Heart left ventricle (tissue), 16 donors: ENCODE data around the gene LCP2. TPM values are rescaled to one million over a fixed set of nuclear protein-coding genes. Genes with fewer than 3 reads are reported as not detected.

Source experiments
- ATAC-seq, 4 donors: fragments of 200-7000 bp; cut with Tn5 transposase; one replicate each; pipeline ENCODE4 v1.9.1; 2020 to 2022; ENCODE audit warnings: moderate library complexity in 4 of 4, mild to moderate bottlenecking in 3 of 4, moderate number of reproducible peaks in 1 of 4
- DNase-seq, 5 donors: peaks; one replicate each; pipeline ENCODE4 v3.0.0-alpha.2; 2020
- H3K27ac ChIP-seq, 12 donors: fragments of 200-600 bp; sonication (generic) in 4 of 12; one replicate each; pipeline versions ENCODE4 v1.5.0 to v1.8.0; 2016 to 2022; ENCODE audit warnings: mild to moderate bottlenecking in 2 of 12
- H3K27me3 ChIP-seq, 9 donors: fragments of 200-600 bp; sonication (generic) in 2 of 9; one replicate each; pipeline versions ENCODE4 v1.5.1 to v1.8.0; 2016 to 2022; ENCODE audit warnings: mild to moderate bottlenecking in 3 of 9
- H3K36me3 ChIP-seq, 9 donors: fragments of 200-600 bp; sonication (generic) in 2 of 9; one replicate each; pipeline versions ENCODE4 v1.5.0 to v1.8.0; 2018 to 2022; ENCODE audit warnings: mild to moderate bottlenecking in 2 of 9
- H3K4me1 ChIP-seq, 12 donors: fragments of 200-600 bp; sonication (generic) in 4 of 12; one replicate each; pipeline versions ENCODE4 v1.5.0 to v1.8.0; 2016 to 2022; ENCODE audit warnings: mild to moderate bottlenecking in 3 of 12
- H3K4me3 ChIP-seq, 12 donors: fragments of 200-600 bp; sonication (generic) in 4 of 12; one replicate each; pipeline versions ENCODE4 v1.5.0 to v1.8.0; 2017 to 2022; ENCODE audit warnings: mild to moderate bottlenecking in 9 of 12, moderate library complexity in 4 of 12
- H3K9me3 ChIP-seq, 12 donors: fragments of 200-600 bp; sonication (generic) in 4 of 12; one replicate each; pipeline versions ENCODE4 v1.5.0 to v1.8.0; 2016 to 2022; ENCODE audit warnings: mild to moderate bottlenecking in 1 of 12
- POLR2A ChIP-seq, 2 donors: fragments of 450-650 bp; IDR thresholded peaks; one replicate each; pipeline ENCODE4 v1.6.1; 2017; ENCODE audit warnings: antibody characterized with exemption in 2 of 2, mild to moderate bottlenecking in 2 of 2, moderate library complexity in 2 of 2
- WGBS, 4 donors: extraction: QIAGEN DNeasy Blood & Tissue Kit in 2 of 4; methylation state at CpG; one replicate each; pipeline versions ENCODE4 v1.1.5 to v1.1.7; 2013 to 2018; 5-methylcytosine and 5-hydroxymethylcytosine counted together
- intact Hi-C, 10 donors: fragments of 100-400 bp; cut with DNase I; formaldehyde crosslinking; loops; one replicate each; pipeline versions ENCODE4 v1.11.1 to v1.14.2; 2022
- polyA plus RNA-seq, 2 donors: library from polyadenylated mRNA; stranded (reverse); fragments of 200-250 nt; gene quantifications; one replicate each; pipeline ENCODE4 v1.2.3, GENCODE V29; 2013
- total RNA-seq, 9 donors: library from RNA; depleted of rRNA in 2 of 9; stranded (reverse); fragments of >200 nt in 2 of 9; fragmentation: NEBNext Ultra II Directional in 3 of 9; extraction: Animal tissue kit (Norgen Biotek cat#: 25700) in 3 of 9; gene quantifications; one replicate each; pipeline versions ENCODE4 v1.1.0 to v1.2.4, GENCODE V29; 2016 to 2023
- TF ChIP-seq, protein P1 (sequence below), 12 donors: fragments of 200-600 bp; sonication (generic) in 4 of 12; IDR thresholded peaks; one replicate each; pipeline versions ENCODE4 v1.5.0 to v1.8.0; 2018 to 2022; ENCODE audit warnings: antibody characterized with exemption in 12 of 12, mild to moderate bottlenecking in 5 of 12
- donor health status: ischemic (EF 13 %, LVEDD 7.1; RV severe dilation, severe dysfunction).
- donor health status: healthy with polysubstance abuse.
- donor health status: DM: no; HTN: yes; CAD: no.
- donor health status: DM: no; HTN: no; CAD: no.
- donor health status: ischemic (EF 25% LVEDD 6.9; RV normal size, moderate dysfunction).
- donor health status: ischemic (EF 25% LVEDD 5.7; RV mildly dilated, moderate dysfunction).
- donor health status: healthy.
- donor health status: DM: yes; HTN: yes; CAD: no.
- donor health status: ischemic (EF 35%, LVEDD 5.7; RV mildly dilated, moderate dysfunction).
- donor health status: nonischemic (EF 11% LVEDD 7.7; RV severe dilation, severe dysfunction).
- donor health status: DM: yes; HTN: yes; CAD: no.
- donor health status: PGD.
- donor health status: ischemic (EF 29% LVEDD 5.4; RV normal size, mild dysfunction).
- donor health status: nonischemic (EF 23%, LVEDD 6.1; RV moderate dilation, normal function).

The LCP2 gene
- total and polyA plus RNA-seq, 11 donors = 2.2 to 73.7 (median 4.6) TPM

DNA sequence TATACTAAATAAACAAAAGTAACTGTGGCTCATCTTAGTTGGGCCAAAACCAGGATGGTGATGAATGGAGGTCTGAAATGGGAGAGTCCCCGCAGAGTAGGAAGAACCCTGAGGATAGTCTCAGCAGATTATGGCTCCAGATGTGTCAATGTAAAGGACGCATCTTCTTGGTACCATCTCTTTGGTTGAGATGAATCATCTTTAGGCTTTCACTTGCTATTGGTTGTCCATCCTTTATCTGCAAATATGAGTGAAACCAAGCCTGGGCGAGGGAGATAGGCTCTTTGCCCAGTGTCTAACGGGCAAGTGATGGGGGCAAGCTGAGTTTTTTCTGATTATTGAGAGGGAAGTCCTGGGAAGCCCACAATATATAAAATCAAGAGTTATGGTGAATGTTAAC is 19.4 kb upstream of the LCP2 start:
- ATAC-seq (no peak), DNase-seq (no peak)
- no peak for TF ChIP-seq POLR2A (IDR thresholded peaks at IDR 0.05)
- TF ChIP-seq, protein P1, sequence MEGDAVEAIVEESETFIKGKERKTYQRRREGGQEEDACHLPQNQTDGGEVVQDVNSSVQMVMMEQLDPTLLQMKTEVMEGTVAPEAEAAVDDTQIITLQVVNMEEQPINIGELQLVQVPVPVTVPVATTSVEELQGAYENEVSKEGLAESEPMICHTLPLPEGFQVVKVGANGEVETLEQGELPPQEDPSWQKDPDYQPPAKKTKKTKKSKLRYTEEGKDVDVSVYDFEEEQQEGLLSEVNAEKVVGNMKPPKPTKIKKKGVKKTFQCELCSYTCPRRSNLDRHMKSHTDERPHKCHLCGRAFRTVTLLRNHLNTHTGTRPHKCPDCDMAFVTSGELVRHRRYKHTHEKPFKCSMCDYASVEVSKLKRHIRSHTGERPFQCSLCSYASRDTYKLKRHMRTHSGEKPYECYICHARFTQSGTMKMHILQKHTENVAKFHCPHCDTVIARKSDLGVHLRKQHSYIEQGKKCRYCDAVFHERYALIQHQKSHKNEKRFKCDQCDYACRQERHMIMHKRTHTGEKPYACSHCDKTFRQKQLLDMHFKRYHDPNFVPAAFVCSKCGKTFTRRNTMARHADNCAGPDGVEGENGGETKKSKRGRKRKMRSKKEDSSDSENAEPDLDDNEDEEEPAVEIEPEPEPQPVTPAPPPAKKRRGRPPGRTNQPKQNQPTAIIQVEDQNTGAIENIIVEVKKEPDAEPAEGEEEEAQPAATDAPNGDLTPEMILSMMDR (IDR thresholded peaks at IDR 0.05) = no peak
- 93 to 95% (median 95%) methylated on average over 4 of the region's 4 CpGs for WGBS, 4 donors
- no peak overlapping the region for H3K27ac ChIP-seq
- H3K4me3 ChIP-seq = no peak overlapping the region
- H3K9me3 ChIP-seq = no peaks in the 10 kb centered on the region
- peaks cover 0 to 39% (median 13%) of the 10 kb centered on the region in 12 donors for H3K4me1 ChIP-seq
- H3K36me3 ChIP-seq = no peaks in the 10 kb centered on the region
- no peaks in the 10 kb centered on the region for H3K27me3 ChIP-seq
- intact Hi-C loops = no loop called here

DNA sequence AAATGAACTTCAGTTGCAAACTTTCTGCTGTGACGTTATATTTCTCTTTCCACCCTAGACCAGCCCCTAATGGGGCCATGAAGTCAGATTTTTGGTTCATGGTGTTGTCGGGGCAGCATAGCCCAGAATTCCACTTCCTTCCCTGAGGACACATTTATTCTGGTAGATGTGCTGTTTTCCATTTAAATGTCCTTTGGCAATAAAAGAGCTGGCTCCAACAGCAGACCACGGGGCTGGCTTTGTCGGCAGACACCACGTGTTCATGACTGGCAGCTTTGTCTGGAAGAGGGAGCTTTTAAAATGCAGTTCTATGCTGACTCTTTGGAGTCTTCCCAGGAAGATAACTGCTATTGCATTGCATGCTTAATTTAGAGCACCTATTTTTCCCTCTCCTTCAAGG is 17.6 kb upstream of the LCP2 start:
- Histone ChIP-seq H3K27ac (peak overlapping the region in 9 of 12 donors; percentile 12 to 71 (median 53)), H3K9me3 (no peaks in the 10 kb centered on the region), H3K4me3 (no peak overlapping the region), H3K36me3 (no peaks in the 10 kb centered on the region), H3K27me3 (no peaks in the 10 kb centered on the region), H3K4me1 (peaks cover 0 to 54% (median 13%) of the 10 kb centered on the region in 12 donors)
- ATAC-seq (peak; percentile 83 to 86 (median 86)), DNase-seq (peak in 4 of 5 donors; percentile 55 to 78 (median 66))
- no peak for TF ChIP-seq POLR2A (IDR thresholded peaks at IDR 0.05)
- TF ChIP-seq, protein P1 (IDR thresholded peaks at IDR 0.05) = no peak
- intact Hi-C loops = no loop called here
- 14 to 33% (median 24%) methylated on average over 5 of the region's 5 CpGs for WGBS, 4 donors

DNA sequence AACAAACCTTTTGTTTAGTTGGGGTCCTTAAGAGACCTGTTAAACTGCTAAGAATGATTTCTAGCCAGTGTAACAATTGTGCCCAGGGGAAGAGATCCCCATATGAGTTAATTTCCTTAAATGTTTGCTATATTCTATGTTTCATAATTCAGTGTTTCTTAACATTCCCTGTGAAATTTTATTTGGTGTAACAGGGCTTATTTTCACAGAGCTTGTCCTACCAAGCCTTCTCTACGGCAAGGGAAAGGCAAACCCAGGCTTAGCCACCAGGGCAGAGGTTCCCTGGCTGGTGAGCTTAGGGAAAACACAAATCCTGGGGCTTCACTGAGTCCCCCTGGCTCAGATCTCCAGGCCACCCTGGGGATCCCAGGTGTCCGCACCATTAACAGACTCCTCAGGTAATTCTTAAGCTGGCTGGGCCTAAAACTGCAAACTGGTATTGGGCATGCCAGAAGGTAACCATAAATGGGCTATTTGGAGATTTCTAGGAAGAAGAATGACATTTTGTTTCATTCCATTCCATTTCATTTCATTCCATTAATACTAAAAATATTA is 17.0 kb upstream of the LCP2 start:
- Histone ChIP-seq H3K9me3 (no peaks in the 10 kb centered on the region), H3K4me1 (peaks cover 0 to 59% (median 13%) of the 10 kb centered on the region in 12 donors), H3K27me3 (no peaks in the 10 kb centered on the region), H3K27ac (peak overlapping the region in 9 of 12 donors; percentile 12 to 71 (median 53)), H3K36me3 (no peaks in the 10 kb centered on the region), H3K4me3 (no peak overlapping the region)
- WGBS, 4 donors = 69 to 98% (median 95%) methylated on average over 2 of the region's 2 CpGs
- ATAC-seq (peak in 1 of 4 donors; percentile 8), DNase-seq (no peak)
- TF ChIP-seq, protein P1 (IDR thresholded peaks at IDR 0.05) = no peak
- no peak for TF ChIP-seq POLR2A (IDR thresholded peaks at IDR 0.05)
- intact Hi-C loops = no loop called here

DNA sequence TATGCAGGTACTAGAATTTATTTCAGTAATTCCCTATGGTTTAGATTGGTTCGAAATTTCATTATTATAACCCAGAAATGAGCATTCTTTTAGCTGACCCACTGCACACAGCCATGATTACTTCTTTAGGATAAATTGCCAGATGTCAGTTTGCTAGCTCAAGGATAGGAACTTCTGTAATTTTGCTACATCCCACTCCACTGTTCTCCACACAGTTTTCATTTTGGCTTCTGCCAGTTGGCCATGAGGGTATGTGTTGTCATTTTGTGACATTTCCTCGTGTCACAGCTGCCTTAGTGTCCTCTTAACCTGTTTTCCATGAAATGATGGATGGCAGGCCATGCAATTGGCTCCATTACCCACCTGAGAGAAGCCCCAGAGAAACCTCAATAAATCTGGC is 16.2 kb upstream of the LCP2 start:
- DNase-seq (no peak), ATAC-seq (no peak)
- peak overlapping the region in 1 of 12 donors; percentile 70 for H3K27ac ChIP-seq
- no peaks in the 10 kb centered on the region for H3K36me3 ChIP-seq
- no peak for TF ChIP-seq POLR2A (IDR thresholded peaks at IDR 0.05)
- TF ChIP-seq, protein P1 (IDR thresholded peaks at IDR 0.05) = no peak
- no peak overlapping the region for H3K4me3 ChIP-seq
- WGBS, 4 donors = 82 to 96% (median 90%) methylated on average over 2 of the region's 2 CpGs
- no peaks in the 10 kb centered on the region for H3K27me3 ChIP-seq
- H3K9me3 ChIP-seq = no peaks in the 10 kb centered on the region
- intact Hi-C loops = no loop called here
- peaks cover 0 to 67% (median 13%) of the 10 kb centered on the region in 12 donors for H3K4me1 ChIP-seq
